ENCODE results near the gene FBRSL1.

FBRSL1 gene

GRCh38 chr12:132477703-132478432 lies 12.1 kb upstream of the FBRSL1 start:
- no peak for TF ChIP-seq CTCF (IDR thresholded peaks at IDR 0.05)

GRCh38 chr12:132478433-132478803 lies 11.5 kb upstream of the FBRSL1 start:
- TF ChIP-seq CTCF (IDR thresholded peaks at IDR 0.05): no peak

- no peak for TF ChIP-seq CTCF (IDR thresholded peaks at IDR 0.05)
Measured at GRCh38 chr12:132478845-132479244, 11.1 kb upstream of the FBRSL1 start.

- no peak for TF ChIP-seq CTCF (IDR thresholded peaks at IDR 0.05)
Measured at GRCh38 chr12:132479291-132479690, 10.7 kb upstream of the FBRSL1 start.

GRCh38 chr12:132479938-132480622 lies 9.9 kb upstream of the FBRSL1 start:
- no peak for TF ChIP-seq CTCF (IDR thresholded peaks at IDR 0.05)

GRCh38 chr12:132480623-132481132 lies 9.3 kb upstream of the FBRSL1 start:
- no peak for TF ChIP-seq CTCF (IDR thresholded peaks at IDR 0.05)

- TF ChIP-seq CTCF (IDR thresholded peaks at IDR 0.05): no peak
Measured at GRCh38 chr12:132481345-132481744, 8.6 kb upstream of the FBRSL1 start.
